IPS DF 4.7 (cell line): Measurements from ENCODE around the gene GNB1L.

Experiments used
- DNase-seq: peaks from one replicate; pipeline ENCODE4 v3.0.0-alpha.2; 2013; ENCODE audit warnings: low spot score; ENCODE audit errors: extremely low read depth

GNB1L gene

DNA sequence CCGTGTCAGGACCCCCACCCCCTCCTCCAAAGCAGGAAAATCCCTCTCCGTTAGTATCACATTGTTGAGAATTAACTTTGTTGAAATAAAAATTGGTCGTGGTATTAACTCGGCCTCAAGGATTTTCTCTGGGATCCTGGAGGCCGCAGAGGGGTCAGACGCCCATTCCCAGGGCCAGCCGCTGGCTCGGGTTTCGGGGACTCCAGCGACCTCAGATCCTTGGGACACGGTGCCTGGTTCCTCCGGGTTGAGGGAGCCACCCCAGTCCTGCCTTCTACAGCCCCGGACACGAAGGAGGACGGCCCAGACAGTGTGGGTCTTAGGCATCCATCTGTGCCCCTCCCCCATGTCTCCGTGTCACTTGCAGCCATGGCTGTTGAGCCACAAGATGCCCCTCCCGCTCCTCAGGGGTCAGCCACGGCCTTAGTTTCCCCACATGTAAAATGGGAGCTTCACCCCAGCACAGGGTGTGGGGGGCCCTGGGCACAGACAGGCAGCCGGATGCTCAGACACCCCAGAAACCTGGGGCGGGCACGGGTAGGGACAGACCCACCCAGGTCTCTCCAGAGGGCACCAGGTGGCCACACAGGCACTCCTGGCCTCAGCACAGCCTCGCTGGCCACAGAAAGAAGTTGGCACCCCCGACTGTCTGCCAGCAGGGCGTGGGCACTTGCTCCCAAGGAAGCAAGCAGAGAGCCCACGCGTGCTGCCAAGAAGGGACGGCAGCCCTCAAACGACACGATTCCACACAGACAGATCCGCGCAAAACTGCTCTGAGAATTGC lies 115.8 kb downstream of the GNB1L start:
- DNase-seq, result no peak

DNA sequence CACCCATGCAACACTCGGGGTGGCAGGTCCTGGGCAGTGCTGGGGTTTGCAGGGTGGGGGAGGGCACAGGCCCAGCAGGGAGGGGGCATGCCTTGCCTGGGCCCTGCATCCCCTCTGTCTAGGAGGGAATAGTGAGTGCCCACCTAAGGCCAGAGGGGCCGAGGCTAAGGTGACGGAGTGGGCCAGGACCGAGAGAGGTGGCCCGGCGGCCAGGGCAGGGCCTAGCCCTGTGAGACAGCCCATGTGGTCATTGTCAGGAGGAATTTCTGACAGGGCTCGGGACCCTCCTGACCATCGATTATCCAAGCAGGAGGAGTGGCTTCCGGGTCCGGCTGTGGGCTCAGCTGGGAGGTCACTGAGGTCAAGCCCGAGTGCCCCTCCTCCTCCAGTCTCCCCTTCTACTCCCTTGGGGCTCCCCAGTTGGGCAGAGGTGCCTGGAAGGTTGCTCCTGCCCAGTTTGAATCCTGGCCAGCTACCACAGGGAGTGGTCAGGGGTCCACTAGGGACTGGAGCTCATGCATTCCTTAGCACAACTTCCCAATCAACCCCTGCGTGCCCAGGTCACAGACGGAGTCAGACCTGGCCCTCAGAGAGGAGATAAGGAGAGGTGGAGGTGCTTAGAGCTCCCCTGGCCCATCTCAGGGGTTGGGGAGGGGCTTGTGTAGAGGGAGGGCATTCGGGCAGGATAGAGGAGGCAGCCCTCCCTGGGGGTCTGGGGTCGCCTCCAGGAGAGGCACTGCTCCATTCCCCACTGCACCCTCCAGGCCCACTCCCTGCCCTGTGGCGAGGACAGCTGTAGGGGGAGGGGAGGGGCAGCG lies 116.6 kb downstream of the GNB1L start:
- no peak for DNase-seq

GRCh38 chr22:19735665-19736510 lies 118.8 kb downstream of the GNB1L start:
- DNase-seq, result no peak

DNA sequence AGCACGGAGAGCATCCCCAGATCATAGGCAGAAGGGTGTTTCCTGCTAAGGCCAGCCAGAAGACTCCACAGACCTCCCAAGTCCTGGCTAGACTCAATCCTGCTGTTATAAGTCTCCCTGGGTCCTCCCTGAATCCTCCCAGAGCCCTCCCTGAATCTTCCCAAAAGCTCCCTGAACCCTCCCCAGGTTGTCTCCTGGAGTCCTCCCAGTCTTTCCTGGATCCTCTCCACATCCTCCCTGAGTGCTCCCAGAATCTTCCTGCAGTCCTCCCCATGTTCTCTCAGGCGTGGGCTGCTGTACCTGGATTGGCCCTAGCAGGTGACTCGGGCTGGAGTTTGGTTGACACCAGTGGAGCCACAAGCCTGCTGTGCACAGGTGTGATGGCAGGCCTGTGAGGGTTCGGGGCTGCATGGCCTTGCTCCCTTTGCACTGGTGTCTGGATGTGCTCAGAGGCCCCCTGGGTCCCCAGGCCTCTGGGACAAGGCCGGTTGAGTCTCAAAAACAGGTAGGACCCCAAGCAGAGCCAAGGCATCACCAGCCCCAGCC lies 119.8 kb downstream of the GNB1L start:
- no peak for DNase-seq

DNA sequence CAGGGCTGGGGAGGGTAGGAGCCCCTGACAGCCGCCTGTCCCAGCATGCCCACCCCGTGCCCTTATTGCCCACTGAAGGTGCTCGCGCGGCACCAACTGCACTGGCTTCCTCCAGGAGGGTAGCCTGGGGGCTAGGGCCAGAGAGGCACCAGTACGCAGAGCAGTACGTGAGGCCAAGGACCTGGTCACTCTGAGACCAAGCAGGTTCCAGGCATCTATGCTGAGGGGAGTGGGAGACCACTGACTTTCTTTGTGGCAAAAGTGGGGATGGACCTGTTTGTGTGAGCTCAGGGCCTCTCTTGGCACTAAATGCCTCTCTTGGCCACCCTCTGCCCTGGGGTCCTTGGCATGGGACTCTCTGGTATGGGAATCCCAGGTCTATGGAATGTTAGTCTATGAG lies 120.5 kb downstream of the GNB1L start:
- DNase-seq, result no peak

DNA sequence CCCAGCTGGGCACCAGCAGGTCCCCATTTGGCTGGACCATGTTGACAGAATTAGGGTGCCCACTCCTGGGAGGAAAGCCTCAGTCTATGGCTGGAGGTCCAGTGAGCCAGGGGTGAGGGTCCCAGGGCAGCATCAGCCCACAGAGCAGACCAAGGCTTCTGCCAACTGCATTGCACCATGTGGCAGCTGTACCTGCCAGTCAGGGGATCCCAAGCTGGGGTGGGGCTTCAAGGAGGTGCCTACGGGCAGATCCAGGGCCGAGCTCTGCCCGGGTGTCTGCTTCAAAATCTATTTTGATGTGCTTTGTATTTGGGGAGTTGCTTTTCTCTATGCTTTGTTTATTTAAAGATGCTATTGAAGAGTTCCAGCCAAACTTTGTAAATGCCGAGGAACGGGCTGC lies 120.9 kb downstream of the GNB1L start:
- no peak for DNase-seq
